Panc1 (cell line): ENCODE measurements around the gene UAP1L1. TPM values are rescaled to one million over a fixed set of nuclear protein-coding genes. Genes with fewer than 3 reads are reported as not detected.

ENCODE experiments used
- ATAC-seq: fragments of 200-7000 bp; cut with Tn5 transposase; 2 replicates; pipeline ENCODE4 v1.9.1; 2020; ENCODE audit warnings: mild to moderate bottlenecking, moderate library complexity
- BruUV-seq: library from RNA; stranded (reverse); fragments of 400-500 nt; replicated peaks from 2 replicates; lab custom pipeline; 2021; lab: Mats Ljungman, UMichigan
- CTCF ChIA-PET: fragments of 300-600 bp; sonication (Branson Sonifier 250); formaldehyde crosslinking; loops from one replicate; lab custom pipeline; 2022; ENCODE audit warnings: antibody characterized with exemption; lab: Charles Lee
- POLR2A ChIA-PET: fragments of 300-600 bp; sonication (Branson Sonifier 250); formaldehyde crosslinking; loops from one replicate; lab custom pipeline; 2022; ENCODE audit warnings: antibody characterized with exemption; lab: Charles Lee
- DNase-seq: peaks from one replicate; pipeline ENCODE4 v3.0.0-alpha.2; 2010; ENCODE audit warnings: low read depth, low spot score
- H3K27ac ChIP-seq: 2 replicates; pipeline ENCODE4 v1.5.1; 2011; ENCODE audit warnings: mild to moderate bottlenecking, low read length, inconsistent platforms
- H3K27me3 ChIP-seq: fragments of 200-500 bp; sonication (Bioruptor generic); 2 replicates; pipeline ENCODE4 v1.6.0; 2014; ENCODE audit warnings: low read length, inconsistent platforms; ENCODE audit not compliant: control insufficient read depth, insufficient read depth
- H3K36me3 ChIP-seq: fragments of 200-500 bp; sonication (Bioruptor generic); 2 replicates; pipeline ENCODE4 v1.5.1; 2014; ENCODE audit warnings: inconsistent platforms, mild to moderate bottlenecking, low read length, moderate library complexity; ENCODE audit not compliant: control insufficient read depth, insufficient read depth
- H3K4me1 ChIP-seq: 2 replicates; pipeline ENCODE4 v1.5.1; 2011; ENCODE audit warnings: inconsistent platforms, mild to moderate bottlenecking, low read length, moderate library complexity; ENCODE audit not compliant: control insufficient read depth, insufficient read depth
- H3K4me3 ChIP-seq, 2 experiments: 2 replicates each; pipeline ENCODE4 v1.5.1; 2011 to 2012; ENCODE audit warnings: low read depth in 2 of 2, low read length in 2 of 2, mild to moderate bottlenecking in 2 of 2, inconsistent platforms in 1 of 2, moderate library complexity in 1 of 2
- H3K9me3 ChIP-seq: fragments of 200-500 bp; sonication (Bioruptor generic); 2 replicates; pipeline ENCODE4 v1.5.1; 2014; ENCODE audit warnings: low read depth, mild to moderate bottlenecking, inconsistent platforms, low read length, moderate library complexity; ENCODE audit not compliant: control insufficient read depth, insufficient read depth
- POLR2AphosphoS5 ChIP-seq: IDR thresholded peaks from 2 replicates; pipeline ENCODE4 v1.6.1; 2012; ENCODE audit warnings: mild to moderate bottlenecking, low read depth, low read length, moderate library complexity
- SIN3A ChIP-seq: IDR thresholded peaks from 2 replicates; pipeline ENCODE4 v1.6.1; 2012; ENCODE audit warnings: low read depth, mild to moderate bottlenecking, low read length, moderate library complexity, borderline replicate concordance; ENCODE audit not compliant: insufficient read depth
- TCF7L2 ChIP-seq: IDR thresholded peaks from 2 replicates; pipeline ENCODE4 v1.6.1; 2011; ENCODE audit warnings: mild to moderate bottlenecking, low read depth, low read length, inconsistent platforms
- in situ Hi-C: cut with HindIII; loops from 2 replicates; pipeline ENCODE4 v1.10.0; 2016; ENCODE audit warnings: low sequenced_read_pairs, low pct_unique_long_range_greater_than_20kb
- intact Hi-C: fragments of 100-400 bp; cut with micrococcal nuclease; formaldehyde crosslinking; loops from one replicate; pipeline ENCODE4 v1.10.0; 2022; ENCODE audit not compliant: unreplicated experiment
- total RNA-seq: library from RNA; stranded (reverse); gene quantifications from one replicate; pipeline ENCODE4 v1.2.1, GENCODE V29; 2021; ENCODE audit not compliant: unreplicated experiment
- TF ChIP-seq, protein P1 (sequence below): fragments of 450-650 bp; IDR thresholded peaks from 2 replicates; pipeline ENCODE4 v1.5.1; 2017; ENCODE audit warnings: mild to moderate bottlenecking
- TF ChIP-seq, protein P2 (sequence below), 2 experiments: IDR thresholded peaks; 2 replicates each; pipeline ENCODE4 v1.6.1; 2011 to 2012; ENCODE audit warnings: low read depth in 2 of 2, control low read depth in 1 of 2, low read length in 1 of 2, mild to moderate bottlenecking in 1 of 2, moderate library complexity in 1 of 2; ENCODE audit not compliant: insufficient read depth in 1 of 2

UAP1L1 gene
- total RNA-seq, 1 experiment from 2014 or later, result 23.1 TPM

DNA sequence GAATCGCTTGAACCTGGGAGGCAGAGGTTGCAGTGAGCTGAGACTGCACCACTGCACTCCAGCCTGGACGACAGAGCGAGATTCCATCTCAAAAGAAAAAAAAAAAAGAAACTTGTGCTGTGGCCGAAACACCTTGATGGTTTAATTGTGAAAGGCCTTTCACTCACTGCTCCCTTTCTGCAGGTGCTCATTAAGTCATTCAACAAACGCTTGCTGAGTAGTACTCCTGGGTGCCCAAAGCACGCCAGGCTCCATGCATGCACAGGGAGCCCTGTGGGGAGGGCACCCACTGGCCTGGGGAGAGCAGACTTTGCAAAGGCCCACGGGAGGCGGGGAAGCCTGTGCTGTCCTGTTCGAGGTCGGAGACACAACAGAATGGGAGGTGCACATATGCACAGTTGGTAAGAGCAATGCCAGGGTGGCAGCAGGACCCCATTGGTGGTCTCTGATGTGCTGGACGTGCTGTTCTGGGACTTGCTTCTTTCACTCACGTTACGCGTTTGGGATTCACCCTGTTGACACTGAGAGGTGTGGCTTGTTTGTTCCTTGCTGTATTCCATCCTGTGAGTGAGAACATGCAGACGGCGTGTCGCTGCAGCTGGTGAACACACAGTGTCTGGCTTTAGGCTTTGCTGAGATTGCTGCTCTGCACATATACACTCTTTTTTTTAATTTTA lies 20.4 kb upstream of the UAP1L1 start:
- POLR2A ChIA-PET, result interaction anchor here (0.6 kb wide), 1 partner anchor 37 kb away, joined by 8 read pairs; no protein-coding TSS in a partner anchor
- Histone ChIP-seq H3K27ac (no peak overlapping the region), H3K4me3 (no peak overlapping the region), H3K4me1 (peaks cover 2% of the 10 kb centered on the region; the same call in 1 of the 2 replicates), H3K36me3 (no peaks in the 10 kb centered on the region), H3K9me3 (no peaks in the 10 kb centered on the region), H3K27me3 (no peaks in the 10 kb centered on the region)
- CTCF ChIA-PET, result no interaction called here
- DNase-seq (no peak), ATAC-seq (no peak)
- BruUV-seq, result no TSS peak
- in situ Hi-C loops (no loop called here), intact Hi-C loops (no loop called here)
- TF ChIP-seq POLR2AphosphoS5, result no peak
- TF ChIP-seq, protein P1, sequence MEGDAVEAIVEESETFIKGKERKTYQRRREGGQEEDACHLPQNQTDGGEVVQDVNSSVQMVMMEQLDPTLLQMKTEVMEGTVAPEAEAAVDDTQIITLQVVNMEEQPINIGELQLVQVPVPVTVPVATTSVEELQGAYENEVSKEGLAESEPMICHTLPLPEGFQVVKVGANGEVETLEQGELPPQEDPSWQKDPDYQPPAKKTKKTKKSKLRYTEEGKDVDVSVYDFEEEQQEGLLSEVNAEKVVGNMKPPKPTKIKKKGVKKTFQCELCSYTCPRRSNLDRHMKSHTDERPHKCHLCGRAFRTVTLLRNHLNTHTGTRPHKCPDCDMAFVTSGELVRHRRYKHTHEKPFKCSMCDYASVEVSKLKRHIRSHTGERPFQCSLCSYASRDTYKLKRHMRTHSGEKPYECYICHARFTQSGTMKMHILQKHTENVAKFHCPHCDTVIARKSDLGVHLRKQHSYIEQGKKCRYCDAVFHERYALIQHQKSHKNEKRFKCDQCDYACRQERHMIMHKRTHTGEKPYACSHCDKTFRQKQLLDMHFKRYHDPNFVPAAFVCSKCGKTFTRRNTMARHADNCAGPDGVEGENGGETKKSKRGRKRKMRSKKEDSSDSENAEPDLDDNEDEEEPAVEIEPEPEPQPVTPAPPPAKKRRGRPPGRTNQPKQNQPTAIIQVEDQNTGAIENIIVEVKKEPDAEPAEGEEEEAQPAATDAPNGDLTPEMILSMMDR, result no peak
- TF ChIP-seq, protein P2, sequence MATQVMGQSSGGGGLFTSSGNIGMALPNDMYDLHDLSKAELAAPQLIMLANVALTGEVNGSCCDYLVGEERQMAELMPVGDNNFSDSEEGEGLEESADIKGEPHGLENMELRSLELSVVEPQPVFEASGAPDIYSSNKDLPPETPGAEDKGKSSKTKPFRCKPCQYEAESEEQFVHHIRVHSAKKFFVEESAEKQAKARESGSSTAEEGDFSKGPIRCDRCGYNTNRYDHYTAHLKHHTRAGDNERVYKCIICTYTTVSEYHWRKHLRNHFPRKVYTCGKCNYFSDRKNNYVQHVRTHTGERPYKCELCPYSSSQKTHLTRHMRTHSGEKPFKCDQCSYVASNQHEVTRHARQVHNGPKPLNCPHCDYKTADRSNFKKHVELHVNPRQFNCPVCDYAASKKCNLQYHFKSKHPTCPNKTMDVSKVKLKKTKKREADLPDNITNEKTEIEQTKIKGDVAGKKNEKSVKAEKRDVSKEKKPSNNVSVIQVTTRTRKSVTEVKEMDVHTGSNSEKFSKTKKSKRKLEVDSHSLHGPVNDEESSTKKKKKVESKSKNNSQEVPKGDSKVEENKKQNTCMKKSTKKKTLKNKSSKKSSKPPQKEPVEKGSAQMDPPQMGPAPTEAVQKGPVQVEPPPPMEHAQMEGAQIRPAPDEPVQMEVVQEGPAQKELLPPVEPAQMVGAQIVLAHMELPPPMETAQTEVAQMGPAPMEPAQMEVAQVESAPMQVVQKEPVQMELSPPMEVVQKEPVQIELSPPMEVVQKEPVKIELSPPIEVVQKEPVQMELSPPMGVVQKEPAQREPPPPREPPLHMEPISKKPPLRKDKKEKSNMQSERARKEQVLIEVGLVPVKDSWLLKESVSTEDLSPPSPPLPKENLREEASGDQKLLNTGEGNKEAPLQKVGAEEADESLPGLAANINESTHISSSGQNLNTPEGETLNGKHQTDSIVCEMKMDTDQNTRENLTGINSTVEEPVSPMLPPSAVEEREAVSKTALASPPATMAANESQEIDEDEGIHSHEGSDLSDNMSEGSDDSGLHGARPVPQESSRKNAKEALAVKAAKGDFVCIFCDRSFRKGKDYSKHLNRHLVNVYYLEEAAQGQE (IDR thresholded peaks at IDR 0.05; ENCODE audit: insufficient read depth in 1 of 2, low read depth in 2 of 2, low read length in 1 of 2), result no peak
- TF ChIP-seq TCF7L2, result no peak
- no peak for TF ChIP-seq SIN3A

DNA sequence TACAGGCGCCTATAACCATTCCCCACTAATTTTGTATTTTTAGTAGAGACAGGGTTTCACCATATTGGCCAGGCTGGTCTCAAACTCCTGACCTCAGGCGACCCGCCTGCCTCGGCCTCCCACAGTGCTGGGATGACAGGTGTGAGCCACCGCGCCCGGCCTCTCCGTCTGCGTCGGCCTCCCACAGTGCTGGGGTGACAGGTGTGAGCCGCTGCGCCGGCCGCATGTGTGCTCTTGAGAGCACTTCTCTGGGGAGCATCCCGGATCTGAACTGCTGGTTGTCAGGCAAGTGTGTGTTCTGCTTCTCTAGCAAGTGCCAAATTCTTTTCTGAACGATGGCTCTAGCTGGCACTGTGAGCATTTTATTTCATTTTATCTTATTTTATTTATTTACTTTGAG lies 19.8 kb upstream of the UAP1L1 start:
- no peak overlapping the region for H3K27ac ChIP-seq
- DNase-seq, result no peak
- ATAC-seq, result no peak
- in situ Hi-C loops, result no loop called here
- no peaks in the 10 kb centered on the region for H3K9me3 ChIP-seq
- BruUV-seq, result no TSS peak
- H3K4me1 ChIP-seq, result peaks cover 2% of the 10 kb centered on the region; the same call in 1 of the 2 replicates
- ChIA-PET POLR2A (no interaction called here), CTCF (no interaction called here)
- H3K27me3 ChIP-seq, result no peaks in the 10 kb centered on the region
- TF ChIP-seq, protein P2 (IDR thresholded peaks at IDR 0.05; ENCODE audit: insufficient read depth in 1 of 2, low read depth in 2 of 2, low read length in 1 of 2), result no peak
- no peak for TF ChIP-seq SIN3A
- no peak for TF ChIP-seq POLR2AphosphoS5
- TF ChIP-seq, protein P1, result no peak
- TF ChIP-seq TCF7L2, result no peak
- H3K4me3 ChIP-seq, result no peak overlapping the region
- H3K36me3 ChIP-seq, result no peaks in the 10 kb centered on the region
- intact Hi-C loops, result no loop called here
